ENCODE results near the gene MAGEL2. TPM values are rescaled to one million over a fixed set of nuclear protein-coding genes. Genes with fewer than 3 reads are reported as not detected.
"Not testable (repeated sequence)": the region's sequence is repeated elsewhere in the genome, so short reads cannot be mapped to it uniquely, and the experiment has no call there.

The MAGEL2 gene
- total RNA-seq, 1 donor from 2014 or later = 2.6 TPM

DNA sequence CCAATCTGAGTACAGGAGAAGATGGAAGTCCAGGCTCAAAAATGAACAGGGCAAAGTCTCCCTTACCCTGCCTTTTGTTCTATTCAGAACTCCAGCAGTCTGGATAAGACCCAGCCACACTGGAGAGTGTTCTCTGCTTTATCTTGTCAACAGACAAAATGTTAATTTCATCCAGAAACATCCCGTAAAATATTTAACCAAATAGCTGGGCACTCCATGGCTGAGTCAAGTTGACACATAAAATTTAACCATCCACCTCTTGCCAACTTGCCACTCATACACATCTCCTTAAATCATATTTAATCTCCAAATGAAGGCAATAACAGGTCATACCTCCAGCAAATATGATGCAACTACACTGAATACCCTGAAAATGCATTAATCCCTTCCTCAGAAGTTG, 48.6 kb downstream of the MAGEL2 start:
- Histone ChIP-seq H3K9ac (no peak overlapping the region), H3K27me3 (no peaks in the 10 kb centered on the region), H3K79me2 (ENCODE audit: low read depth) (no peaks in the 10 kb centered on the region), H3K4me1 (no peaks in the 10 kb centered on the region), H4K20me1 (ENCODE audit: low read depth) (no peaks in the 10 kb centered on the region), H3K36me3 (no peaks in the 10 kb centered on the region), H3F3A (ENCODE audit: low read depth) (no peaks in the 10 kb centered on the region), H3K4me2 (no peak overlapping the region), H3K9me3 (ENCODE audit: low read depth) (peaks cover 5% of the 10 kb centered on the region), H2AFZ (replicated peaks) (no peak overlapping the region), H3K4me3 (no peak overlapping the region), H3K27ac (no peak overlapping the region)
- no peak overlapping the region for H3K27ac Mint-ChIP-seq
- TF ChIP-seq CTCF (IDR thresholded peaks at IDR 0.05) = no peak
- no peak for TF ChIP-seq EZH2phosphoT487 (IDR thresholded peaks at IDR 0.05)
- no peak for TF ChIP-seq EZH2 (IDR thresholded peaks at IDR 0.05)
- H3K4me1 Mint-ChIP-seq = no peaks in the 10 kb centered on the region
- no peaks in the 10 kb centered on the region for H3K36me3 Mint-ChIP-seq
- peaks cover 5% of the 10 kb centered on the region for H3K27me3 Mint-ChIP-seq (ENCODE audit: insufficient read depth, low read depth)
- DNase-seq (ENCODE audit: low spot score) = no peak
- peaks cover 25% of the 10 kb centered on the region for H3K9me3 Mint-ChIP-seq
- H3K4me3 Mint-ChIP-seq = no peak overlapping the region

DNA sequence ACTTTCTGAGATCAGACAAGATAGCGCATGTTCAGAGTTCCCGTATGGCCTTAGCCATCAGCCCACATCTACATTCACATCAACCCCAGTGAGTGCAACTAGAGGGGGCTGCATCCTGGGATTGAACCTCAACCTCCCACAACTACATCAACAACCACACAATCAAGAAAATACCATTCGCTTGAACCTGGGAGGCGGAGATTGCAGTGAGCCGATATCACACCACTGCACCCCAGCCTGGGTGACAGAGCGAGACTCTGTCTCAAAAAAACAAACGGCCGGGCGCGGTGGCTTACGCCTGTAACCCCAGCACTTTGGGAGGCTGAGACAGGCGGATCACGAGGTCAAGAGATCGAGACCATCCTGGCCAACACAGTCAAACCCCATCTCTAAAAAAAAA, 50.4 kb downstream of the MAGEL2 start:
- not testable (repeated sequence) for H3K79me2 ChIP-seq (ENCODE audit: low read depth); H2AFZ ChIP-seq (replicated peaks); DNase-seq (ENCODE audit: low spot score); H4K20me1 ChIP-seq (ENCODE audit: low read depth); H3K9me3 ChIP-seq (ENCODE audit: low read depth); H3K36me3 ChIP-seq; H3F3A ChIP-seq (ENCODE audit: low read depth); H3K4me2 ChIP-seq; H3K27ac Mint-ChIP-seq; H3K36me3 Mint-ChIP-seq; H3K27me3 ChIP-seq; H3K9ac ChIP-seq; H3K27me3 Mint-ChIP-seq (ENCODE audit: insufficient read depth, low read depth); H3K4me1 Mint-ChIP-seq; H3K27ac ChIP-seq; H3K4me3 Mint-ChIP-seq; H3K4me1 ChIP-seq; H3K4me3 ChIP-seq
- H3K9me3 Mint-ChIP-seq = peaks cover 26% of the 10 kb centered on the region

- H3K9me3 Mint-ChIP-seq = peaks cover 26% of the 10 kb centered on the region
- H3K4me3 Mint-ChIP-seq = no peak overlapping the region
- H3K4me1 ChIP-seq = no peaks in the 10 kb centered on the region
- no peak overlapping the region for H3K27ac Mint-ChIP-seq
- H3K36me3 ChIP-seq = no peaks in the 10 kb centered on the region
- H3K4me2 ChIP-seq = no peak overlapping the region
- no peaks in the 10 kb centered on the region for H3K79me2 ChIP-seq (ENCODE audit: low read depth)
- no peaks in the 10 kb centered on the region for H3K36me3 Mint-ChIP-seq
- H3K9me3 ChIP-seq (ENCODE audit: low read depth) = peaks cover 5% of the 10 kb centered on the region
- no peak overlapping the region for H3K27ac ChIP-seq
- H3K4me3 ChIP-seq = no peak overlapping the region
- H3K9ac ChIP-seq = no peak overlapping the region
- no peaks in the 10 kb centered on the region for H3F3A ChIP-seq (ENCODE audit: low read depth)
- TF ChIP-seq EZH2 (IDR thresholded peaks at IDR 0.05) = no peak
- TF ChIP-seq CTCF (IDR thresholded peaks at IDR 0.05) = no peak
- TF ChIP-seq EZH2phosphoT487 (IDR thresholded peaks at IDR 0.05) = no peak
- H3K27me3 ChIP-seq = no peaks in the 10 kb centered on the region
- no peaks in the 10 kb centered on the region for H4K20me1 ChIP-seq (ENCODE audit: low read depth)
- no peaks in the 10 kb centered on the region for H3K4me1 Mint-ChIP-seq
- DNase-seq (ENCODE audit: low spot score) = no peak
- H2AFZ ChIP-seq (replicated peaks) = no peak overlapping the region
- peaks cover 3% of the 10 kb centered on the region for H3K27me3 Mint-ChIP-seq (ENCODE audit: insufficient read depth, low read depth)
These were observed 50.9 kb downstream of the MAGEL2 start for GRCh38 chr15:23596736-23597135.

DNA sequence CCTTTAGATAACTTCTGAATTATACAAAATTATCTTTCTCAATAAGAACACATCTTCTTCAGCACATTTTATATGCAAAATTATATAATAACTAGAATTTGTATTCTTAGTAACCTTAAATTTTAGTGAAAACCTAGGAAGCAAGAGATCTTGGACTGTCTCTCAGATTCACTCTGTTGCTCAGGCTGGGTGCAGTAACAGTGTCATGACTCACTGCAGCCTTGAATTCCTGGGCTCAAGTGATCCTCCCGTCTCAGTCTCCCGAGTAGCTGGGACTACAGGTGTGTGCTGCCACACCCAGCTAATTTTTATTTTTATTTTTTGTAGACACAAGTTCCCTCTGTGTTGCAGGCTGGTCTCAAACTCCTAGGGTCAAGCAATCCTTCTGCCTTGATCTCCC, 52.3 kb downstream of the MAGEL2 start:
- H3K36me3 Mint-ChIP-seq = no peaks in the 10 kb centered on the region
- H3K27me3 Mint-ChIP-seq (ENCODE audit: insufficient read depth, low read depth) = peaks cover 2% of the 10 kb centered on the region
- no peak overlapping the region for H3K4me2 ChIP-seq
- H3K79me2 ChIP-seq (ENCODE audit: low read depth) = no peaks in the 10 kb centered on the region
- DNase-seq (ENCODE audit: low spot score) = no peak
- H3K4me3 ChIP-seq = no peak overlapping the region
- peaks cover 5% of the 10 kb centered on the region for H3K9me3 ChIP-seq (ENCODE audit: low read depth)
- peaks cover 28% of the 10 kb centered on the region for H3K9me3 Mint-ChIP-seq
- TF ChIP-seq CTCF (IDR thresholded peaks at IDR 0.05) (no peak), EZH2 (IDR thresholded peaks at IDR 0.05) (no peak), EZH2phosphoT487 (IDR thresholded peaks at IDR 0.05) (no peak)
- no peak overlapping the region for H3K4me3 Mint-ChIP-seq
- H3K36me3 ChIP-seq = no peaks in the 10 kb centered on the region
- H3K4me1 ChIP-seq = no peaks in the 10 kb centered on the region
- no peak overlapping the region for H3K9ac ChIP-seq
- no peak overlapping the region for H3K27ac ChIP-seq
- H3K4me1 Mint-ChIP-seq = no peaks in the 10 kb centered on the region
- H3K27ac Mint-ChIP-seq = no peak overlapping the region
- H3K27me3 ChIP-seq = no peaks in the 10 kb centered on the region
- H2AFZ ChIP-seq (replicated peaks) = no peak overlapping the region
- H3F3A ChIP-seq (ENCODE audit: low read depth) = no peaks in the 10 kb centered on the region
- no peaks in the 10 kb centered on the region for H4K20me1 ChIP-seq (ENCODE audit: low read depth)

Data from neural progenitor cell (in vitro differentiated cells).